ENCODE measurements around the gene TNS3.

Gene TNS3

DNA sequence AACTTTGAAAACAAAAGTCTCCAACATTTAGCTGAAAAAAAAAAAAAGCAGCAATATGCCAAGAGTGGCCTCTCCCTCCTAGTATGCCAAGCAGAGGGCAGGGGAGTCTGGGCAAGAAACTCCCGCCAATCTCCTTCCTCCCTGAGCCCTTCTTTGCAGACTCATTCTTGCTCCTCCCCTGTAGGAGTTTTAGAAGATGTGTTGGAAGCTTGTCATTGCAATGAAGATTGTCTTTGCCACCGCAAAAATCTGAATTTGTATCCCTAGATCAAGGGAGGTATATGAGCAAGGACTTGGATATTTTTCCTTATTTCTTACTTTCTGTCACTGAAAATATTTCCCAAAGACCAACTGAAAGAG lies 2.6 kb upstream of the TNS3 start:
- no peak for DNase-seq (ENCODE audit: low read depth)
- H3K4me3 ChIP-seq (ENCODE audit: low read depth, low read length), result no peak overlapping the region
- TF ChIP-seq, protein P1, sequence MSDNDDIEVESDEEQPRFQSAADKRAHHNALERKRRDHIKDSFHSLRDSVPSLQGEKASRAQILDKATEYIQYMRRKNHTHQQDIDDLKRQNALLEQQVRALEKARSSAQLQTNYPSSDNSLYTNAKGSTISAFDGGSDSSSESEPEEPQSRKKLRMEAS (IDR thresholded peaks at IDR 0.05; ENCODE audit: low read depth, low read length), result no peak
- TF ChIP-seq MYC (IDR thresholded peaks at IDR 0.05; ENCODE audit: low read depth, low read length) (no peak), POLR2A (IDR thresholded peaks at IDR 0.05; ENCODE audit: extremely low read depth, insufficient read length) (no peak)
- TF ChIP-seq, protein P2, sequence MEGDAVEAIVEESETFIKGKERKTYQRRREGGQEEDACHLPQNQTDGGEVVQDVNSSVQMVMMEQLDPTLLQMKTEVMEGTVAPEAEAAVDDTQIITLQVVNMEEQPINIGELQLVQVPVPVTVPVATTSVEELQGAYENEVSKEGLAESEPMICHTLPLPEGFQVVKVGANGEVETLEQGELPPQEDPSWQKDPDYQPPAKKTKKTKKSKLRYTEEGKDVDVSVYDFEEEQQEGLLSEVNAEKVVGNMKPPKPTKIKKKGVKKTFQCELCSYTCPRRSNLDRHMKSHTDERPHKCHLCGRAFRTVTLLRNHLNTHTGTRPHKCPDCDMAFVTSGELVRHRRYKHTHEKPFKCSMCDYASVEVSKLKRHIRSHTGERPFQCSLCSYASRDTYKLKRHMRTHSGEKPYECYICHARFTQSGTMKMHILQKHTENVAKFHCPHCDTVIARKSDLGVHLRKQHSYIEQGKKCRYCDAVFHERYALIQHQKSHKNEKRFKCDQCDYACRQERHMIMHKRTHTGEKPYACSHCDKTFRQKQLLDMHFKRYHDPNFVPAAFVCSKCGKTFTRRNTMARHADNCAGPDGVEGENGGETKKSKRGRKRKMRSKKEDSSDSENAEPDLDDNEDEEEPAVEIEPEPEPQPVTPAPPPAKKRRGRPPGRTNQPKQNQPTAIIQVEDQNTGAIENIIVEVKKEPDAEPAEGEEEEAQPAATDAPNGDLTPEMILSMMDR (IDR thresholded peaks at IDR 0.05; ENCODE audit: low read depth, low read length), result no peak

DNA sequence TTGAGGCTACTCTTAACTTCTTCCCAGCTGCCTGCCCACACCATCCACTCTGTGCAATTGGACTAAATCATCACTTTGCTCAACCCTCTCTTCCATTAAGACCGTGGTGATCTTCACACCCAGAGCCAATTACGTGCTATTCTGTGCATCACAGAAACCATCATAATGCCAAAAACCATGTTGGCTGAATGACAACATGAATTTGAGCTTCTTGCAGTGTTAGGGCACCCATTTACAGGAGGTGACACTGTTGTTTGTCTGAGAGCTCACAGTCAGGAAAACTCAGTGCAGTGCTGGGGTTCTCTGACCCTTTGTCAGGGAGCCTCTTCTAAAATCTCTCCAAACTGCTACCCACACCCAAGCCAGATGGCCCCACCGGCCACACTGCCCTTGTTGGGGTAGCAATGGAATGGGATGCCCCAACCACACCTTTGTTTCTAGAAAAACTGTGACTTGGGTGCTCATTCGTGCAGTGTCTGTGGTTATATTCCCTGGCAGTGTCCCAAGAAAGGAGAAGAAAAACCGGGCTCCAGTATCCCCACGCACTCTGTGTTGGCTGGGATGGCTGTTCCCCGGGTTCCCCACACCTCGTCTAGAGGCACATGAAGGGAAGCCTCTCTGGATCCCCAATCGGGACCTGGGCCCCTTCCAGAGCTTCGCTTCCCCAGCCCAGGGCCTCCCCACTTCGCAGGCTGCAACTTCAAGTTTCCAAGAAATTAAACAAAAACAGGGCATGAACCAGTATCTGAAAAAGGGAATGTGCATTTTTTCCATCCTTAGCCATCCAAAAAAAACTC lies 2.0 kb upstream of the TNS3 start:
- TF ChIP-seq, protein P1 (IDR thresholded peaks at IDR 0.05; ENCODE audit: low read depth, low read length), result no peak
- TF ChIP-seq, protein P2 (IDR thresholded peaks at IDR 0.05; ENCODE audit: low read depth, low read length), result no peak
- TF ChIP-seq POLR2A (IDR thresholded peaks at IDR 0.05; ENCODE audit: extremely low read depth, insufficient read length) (no peak), MYC (IDR thresholded peaks at IDR 0.05; ENCODE audit: low read depth, low read length) (no peak)
- no peak overlapping the region for H3K4me3 ChIP-seq (ENCODE audit: low read depth, low read length)
- DNase-seq (ENCODE audit: low read depth), result no peak

- TF ChIP-seq MYC (IDR thresholded peaks at IDR 0.05; ENCODE audit: low read depth, low read length), result no peak
- TF ChIP-seq, protein P1 (IDR thresholded peaks at IDR 0.05; ENCODE audit: low read depth, low read length), result no peak
- TF ChIP-seq POLR2A (IDR thresholded peaks at IDR 0.05; ENCODE audit: extremely low read depth, insufficient read length), result no peak
- TF ChIP-seq, protein P2 (IDR thresholded peaks at IDR 0.05; ENCODE audit: low read depth, low read length), result no peak
- H3K4me3 ChIP-seq (ENCODE audit: low read depth, low read length), result no peak overlapping the region
Measured at GRCh38 chr7:47582764-47583738, 1.1 kb upstream of the TNS3 start.

DNA sequence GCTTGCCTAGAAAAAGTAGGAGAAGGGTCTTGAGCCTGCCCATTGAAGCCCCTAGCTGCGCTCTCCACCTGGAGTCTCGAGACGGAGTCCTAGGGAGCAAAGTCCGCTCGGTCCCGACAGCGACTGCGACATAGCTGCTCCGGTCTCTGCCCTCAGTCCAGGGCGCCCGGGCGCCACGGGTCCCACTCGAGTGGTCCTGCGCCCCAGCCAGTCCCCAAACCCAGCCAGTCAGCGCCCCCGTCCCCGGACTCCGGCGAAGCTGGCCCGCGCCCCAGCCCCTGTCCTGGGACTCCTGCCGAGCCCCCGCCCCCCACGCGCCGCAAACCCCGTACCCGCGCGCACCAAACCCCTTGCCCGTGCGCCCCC lies 490 bp downstream of the TNS3 start:
- TF ChIP-seq, protein P1 (IDR thresholded peaks at IDR 0.05; ENCODE audit: low read depth, low read length), result no peak
- TF ChIP-seq MYC (IDR thresholded peaks at IDR 0.05; ENCODE audit: low read depth, low read length) (no peak), POLR2A (IDR thresholded peaks at IDR 0.05; ENCODE audit: extremely low read depth, insufficient read length) (no peak)
- TF ChIP-seq, protein P2 (IDR thresholded peaks at IDR 0.05; ENCODE audit: low read depth, low read length), result no peak
- no peak overlapping the region for H3K4me3 ChIP-seq (ENCODE audit: low read depth, low read length)
- no peak for DNase-seq (ENCODE audit: low read depth)

More at GRCh38 chr7:47582764-47583738, 1.1 kb upstream of the TNS3 start:
- no peak for DNase-seq (ENCODE audit: low read depth)

- TF ChIP-seq MYC (IDR thresholded peaks at IDR 0.05; ENCODE audit: low read depth, low read length), result no peak
- no peak for TF ChIP-seq POLR2A (IDR thresholded peaks at IDR 0.05; ENCODE audit: extremely low read depth, insufficient read length)
- TF ChIP-seq, protein P1 (IDR thresholded peaks at IDR 0.05; ENCODE audit: low read depth, low read length), result no peak
- TF ChIP-seq, protein P2 (IDR thresholded peaks at IDR 0.05; ENCODE audit: low read depth, low read length), result no peak
- H3K4me3 ChIP-seq (ENCODE audit: low read depth, low read length), result no peak overlapping the region
- no peak for DNase-seq (ENCODE audit: low read depth)
Measured at GRCh38 chr7:47580811-47581331, 1.0 kb downstream of the TNS3 start.
